ENCODE data around the gene MED10. TPM values are rescaled to one million over a fixed set of nuclear protein-coding genes. Genes with fewer than 3 reads are reported as not detected.

The MED10 gene
- total RNA-seq, 2 donors from 2014 or later: 22.1 to 28.6 TPM

DNA sequence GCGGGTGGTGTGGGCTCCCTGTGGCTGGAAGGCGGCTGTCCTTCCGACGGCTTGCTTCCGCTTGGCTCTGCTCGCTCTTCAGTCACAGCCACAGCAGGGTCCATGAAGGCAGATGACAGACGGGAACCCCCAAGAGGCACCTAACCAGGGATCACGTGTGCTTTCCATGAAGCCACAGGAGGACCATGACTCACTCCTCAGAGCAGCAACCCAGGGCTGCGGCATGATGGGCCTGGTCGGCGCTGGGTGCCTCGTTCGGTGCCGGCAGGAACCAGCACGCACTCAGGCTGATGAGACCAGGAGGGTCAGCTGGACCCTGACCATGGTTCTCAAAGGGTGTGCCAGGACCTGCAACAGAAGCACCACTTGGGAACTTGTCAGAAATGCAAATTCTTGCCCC lies 32.8 kb upstream of the MED10 start:
- WGBS, 2 experiments (ENCODE audit: insufficient coverage in 1 of 2, insufficient read length in 1 of 2): 91 to 94% methylated on average over 12 to 15 of the region's 15 CpGs
- H3K4me1 Mint-ChIP-seq: peaks cover 5% of the 10 kb centered on the region

DNA sequence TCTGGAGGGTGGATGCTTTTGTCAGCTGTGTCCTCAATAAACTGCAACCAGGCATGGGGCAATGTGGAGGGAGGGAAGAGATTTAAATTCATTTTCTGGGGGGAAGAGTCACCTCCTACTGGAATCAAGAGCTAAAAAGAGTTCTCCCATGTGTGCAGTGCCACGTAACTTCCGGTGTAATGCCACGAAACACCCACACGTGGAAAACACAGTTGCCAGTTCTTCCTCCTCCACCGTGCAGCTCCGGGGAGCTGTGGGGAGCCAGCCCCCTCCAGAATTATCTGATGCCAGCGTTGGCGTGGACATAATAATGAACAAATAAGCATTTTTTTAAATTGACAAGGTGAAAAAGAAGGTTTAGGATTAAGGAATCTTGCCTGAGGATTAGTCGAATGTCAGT lies 32.1 kb upstream of the MED10 start:
- H3K36me3 ChIP-seq (ENCODE audit: control insufficient read depth, insufficient read depth, low read length): no peaks in the 10 kb centered on the region
- 88 to 95% methylated on average over 3 to 9 of the region's 9 CpGs for WGBS, 2 experiments (ENCODE audit: insufficient coverage in 1 of 2, insufficient read length in 1 of 2)
- no peaks in the 10 kb centered on the region for H3K9me3 ChIP-seq (ENCODE audit: control insufficient read depth, low read length)
- no peaks in the 10 kb centered on the region for H3K4me1 ChIP-seq (ENCODE audit: control insufficient read depth, insufficient read depth, low read length)
- Mint-ChIP-seq H3K9me3 (no peaks in the 10 kb centered on the region), H3K36me3 (ENCODE audit: low read depth) (no peaks in the 10 kb centered on the region), H3K27ac (no peak overlapping the region), H3K27me3 (ENCODE audit: insufficient read depth) (peaks cover 4% of the 10 kb centered on the region), H3K4me1 (peaks cover 5% of the 10 kb centered on the region), H3K4me3 (no peak overlapping the region)
- no peak overlapping the region for H3K27ac ChIP-seq (ENCODE audit: low read depth, low read length)
- no peak overlapping the region for H3K9ac ChIP-seq (ENCODE audit: extremely low read depth, low read length, poor library complexity, severe bottlenecking)
- H3K4me3 ChIP-seq (ENCODE audit: low read length): no peak overlapping the region
- peak; percentile 9 for DNase-seq
- H3K27me3 ChIP-seq (ENCODE audit: control insufficient read depth, insufficient read depth, low read length, poor library complexity, severe bottlenecking): no peaks in the 10 kb centered on the region
- TF ChIP-seq CTCF (conservative IDR thresholded peaks at IDR 0.05): no peak

More for the DNA sequence above, 32.8 kb upstream of the MED10 start:
- Mint-ChIP-seq H3K27me3 (ENCODE audit: insufficient read depth) (peaks cover 12% of the 10 kb centered on the region), H3K4me3 (no peak overlapping the region), H3K9me3 (no peaks in the 10 kb centered on the region), H3K36me3 (ENCODE audit: low read depth) (no peaks in the 10 kb centered on the region), H3K27ac (no peak overlapping the region)
- Histone ChIP-seq H3K27ac (ENCODE audit: low read depth, low read length) (no peak overlapping the region), H3K9ac (ENCODE audit: extremely low read depth, low read length, poor library complexity, severe bottlenecking) (no peak overlapping the region), H3K27me3 (ENCODE audit: control insufficient read depth, insufficient read depth, low read length, poor library complexity, severe bottlenecking) (no peaks in the 10 kb centered on the region), H3K9me3 (ENCODE audit: control insufficient read depth, low read length) (no peaks in the 10 kb centered on the region), H3K4me1 (ENCODE audit: control insufficient read depth, insufficient read depth, low read length) (no peaks in the 10 kb centered on the region), H3K36me3 (ENCODE audit: control insufficient read depth, insufficient read depth, low read length) (no peaks in the 10 kb centered on the region), H3K4me3 (ENCODE audit: low read length) (no peak overlapping the region)
- no peak for TF ChIP-seq CTCF (conservative IDR thresholded peaks at IDR 0.05)
- DNase-seq: peak; percentile 39

DNA sequence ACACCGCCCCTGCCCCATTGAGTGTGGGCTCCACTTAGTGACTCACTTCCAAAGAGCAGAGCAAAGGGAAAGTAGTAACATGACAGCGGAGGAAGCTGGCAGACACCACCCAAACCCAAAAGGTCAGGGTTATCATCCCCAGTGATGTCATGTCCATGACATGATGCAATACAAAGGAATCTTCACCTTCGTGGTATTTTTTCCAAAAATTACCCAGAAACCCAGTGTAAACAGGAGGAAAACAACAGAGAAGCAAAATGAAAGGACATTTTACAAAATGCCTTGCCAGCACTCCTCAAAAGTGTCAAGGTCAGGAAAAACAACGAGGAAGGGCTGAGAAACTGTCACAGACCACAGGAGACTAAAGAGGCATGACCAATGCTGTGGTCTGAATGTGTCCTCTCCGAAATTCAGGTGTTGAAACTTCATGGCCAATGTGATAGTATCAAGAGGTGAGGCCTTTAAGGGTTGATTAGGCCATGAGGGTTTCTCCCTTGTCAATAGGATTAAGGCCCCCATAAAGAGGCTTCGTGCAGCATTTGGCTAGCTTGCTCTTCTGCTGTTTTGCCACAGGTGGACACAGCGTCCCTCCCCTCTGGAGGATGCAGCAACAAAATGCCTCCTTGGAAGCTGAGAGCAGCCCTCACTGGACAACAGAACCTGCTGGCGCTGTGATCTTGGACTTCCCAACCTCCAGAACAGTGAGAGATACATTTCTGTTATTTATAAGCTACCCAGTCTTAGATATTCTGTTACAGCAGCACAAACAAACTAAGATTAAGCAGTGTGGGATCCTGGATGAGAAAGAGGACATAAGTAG lies 30.5 kb upstream of the MED10 start:
- no peak overlapping the region for H3K27ac ChIP-seq (ENCODE audit: low read depth, low read length)
- H3K36me3 ChIP-seq (ENCODE audit: control insufficient read depth, insufficient read depth, low read length): no peaks in the 10 kb centered on the region
- no peaks in the 10 kb centered on the region for H3K9me3 ChIP-seq (ENCODE audit: control insufficient read depth, low read length)
- peak; percentile 23 for DNase-seq
- no peak overlapping the region for H3K27ac Mint-ChIP-seq
- H3K4me1 Mint-ChIP-seq: peaks cover 5% of the 10 kb centered on the region
- no peak overlapping the region for H3K9ac ChIP-seq (ENCODE audit: extremely low read depth, low read length, poor library complexity, severe bottlenecking)
- no peaks in the 10 kb centered on the region for H3K4me1 ChIP-seq (ENCODE audit: control insufficient read depth, insufficient read depth, low read length)
- H3K27me3 ChIP-seq (ENCODE audit: control insufficient read depth, insufficient read depth, low read length, poor library complexity, severe bottlenecking): no peaks in the 10 kb centered on the region
- 88% methylated on average over 5 to 8 of the region's 8 CpGs for WGBS, 2 experiments (ENCODE audit: insufficient coverage in 1 of 2, insufficient read length in 1 of 2)
- H3K36me3 Mint-ChIP-seq (ENCODE audit: low read depth): no peaks in the 10 kb centered on the region
- no peak for TF ChIP-seq CTCF (conservative IDR thresholded peaks at IDR 0.05)
- H3K4me3 Mint-ChIP-seq: no peak overlapping the region
- H3K9me3 Mint-ChIP-seq: no peaks in the 10 kb centered on the region
- H3K4me3 ChIP-seq (ENCODE audit: low read length): no peak overlapping the region
- no peaks in the 10 kb centered on the region for H3K27me3 Mint-ChIP-seq (ENCODE audit: insufficient read depth)
